Osteocyte (in vitro differentiated cells): ENCODE data around the gene NSUN5. TPM values are rescaled to one million over a fixed set of nuclear protein-coding genes. Genes with fewer than 3 reads are reported as not detected.

Experiments
- DNase-seq: peaks from one replicate; pipeline ENCODE4 v3.0.0; 2021; ENCODE audit warnings: mixed read lengths; ENCODE audit not compliant: unreplicated experiment; ENCODE audit errors: extremely low spot score
- H3K27ac Mint-ChIP-seq: one replicate; pipeline ENCODE4 v1.8.0; 2021; ENCODE audit warnings: mild to moderate bottlenecking, mixed read lengths; ENCODE audit not compliant: unreplicated experiment
- H3K27me3 Mint-ChIP-seq: one replicate; pipeline ENCODE4 v1.8.0; 2021; ENCODE audit warnings: mixed read lengths; ENCODE audit not compliant: unreplicated experiment
- H3K36me3 Mint-ChIP-seq: one replicate; pipeline ENCODE4 v1.8.0; 2021; ENCODE audit warnings: mixed read lengths; ENCODE audit not compliant: unreplicated experiment
- H3K4me1 Mint-ChIP-seq: one replicate; pipeline ENCODE4 v1.8.0; 2021; ENCODE audit warnings: mixed read lengths; ENCODE audit not compliant: unreplicated experiment
- H3K4me3 Mint-ChIP-seq: one replicate; pipeline ENCODE4 v1.8.0; 2021; ENCODE audit warnings: mild to moderate bottlenecking, moderate library complexity, mixed read lengths; ENCODE audit not compliant: unreplicated experiment
- H3K9me3 Mint-ChIP-seq: one replicate; pipeline ENCODE4 v1.8.0; 2021; ENCODE audit warnings: mixed read lengths; ENCODE audit not compliant: unreplicated experiment
- long read RNA-seq: library from polyadenylated mRNA; unstranded; transcript quantifications from one replicate; pipeline ENCODE4 v2.0.0, GENCODE V29; 2021
- total RNA-seq: library from RNA; stranded (reverse); gene quantifications from 2 replicates; pipeline ENCODE4 v1.2.1, GENCODE V29; 2021
- TF ChIP-seq, protein P1 (sequence below): fragments of 200-600 bp; sonication (generic); IDR thresholded peaks from 2 replicates; pipeline ENCODE4 v1.5.0; 2021; ENCODE audit warnings: antibody characterized with exemption, mild to moderate bottlenecking, moderate library complexity

NSUN5 gene
- total RNA-seq = 16.8 and 22.6 TPM in 2 replicates
- long read RNA-seq, transcript NSUN5-204 (10 exons, 1,663 nt) = major isoform, 17 of 23 reads
- long read RNA-seq, partial matches to known transcripts = 3 of 23 reads
- long read RNA-seq, other reads (novel, unspliced or antisense) = 2 of 23 reads

DNA sequence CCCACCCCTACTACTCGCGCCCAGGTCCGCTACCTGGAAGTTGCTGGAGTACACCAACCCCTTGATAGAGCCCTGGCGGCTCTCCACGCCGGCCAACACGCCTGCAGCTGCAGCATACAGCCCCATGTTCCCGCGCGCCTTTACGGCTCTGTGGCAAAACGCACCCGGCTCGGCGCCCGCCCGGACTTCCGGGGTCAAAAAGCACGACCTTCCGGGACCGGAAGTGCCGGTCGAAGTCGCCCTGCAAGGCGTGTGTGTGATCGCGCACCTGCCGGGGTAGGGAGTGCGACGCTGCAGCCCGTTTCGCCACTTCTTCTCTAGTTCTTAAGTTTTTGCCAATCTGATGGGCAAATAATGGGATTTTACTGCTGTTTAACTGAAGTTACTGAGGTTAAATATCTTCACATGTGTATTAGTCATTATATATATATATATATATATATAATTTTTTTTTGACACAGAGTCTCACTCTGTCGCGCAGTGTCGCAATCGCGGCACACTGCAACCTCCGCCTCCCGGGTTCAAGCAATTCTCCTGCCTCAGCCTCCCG is at the start of gene NSUN5:
NSUN5 (minus strand) TSS at position 162 of the 550 bp plus-strand sequence; CDS start at position 126, 36 bp downstream.
- no peaks in the 10 kb centered on the region for H3K9me3 Mint-ChIP-seq
- peak within 1 kb of the TSS; percentile 90 for H3K4me3 Mint-ChIP-seq
- TF ChIP-seq, protein P1, sequence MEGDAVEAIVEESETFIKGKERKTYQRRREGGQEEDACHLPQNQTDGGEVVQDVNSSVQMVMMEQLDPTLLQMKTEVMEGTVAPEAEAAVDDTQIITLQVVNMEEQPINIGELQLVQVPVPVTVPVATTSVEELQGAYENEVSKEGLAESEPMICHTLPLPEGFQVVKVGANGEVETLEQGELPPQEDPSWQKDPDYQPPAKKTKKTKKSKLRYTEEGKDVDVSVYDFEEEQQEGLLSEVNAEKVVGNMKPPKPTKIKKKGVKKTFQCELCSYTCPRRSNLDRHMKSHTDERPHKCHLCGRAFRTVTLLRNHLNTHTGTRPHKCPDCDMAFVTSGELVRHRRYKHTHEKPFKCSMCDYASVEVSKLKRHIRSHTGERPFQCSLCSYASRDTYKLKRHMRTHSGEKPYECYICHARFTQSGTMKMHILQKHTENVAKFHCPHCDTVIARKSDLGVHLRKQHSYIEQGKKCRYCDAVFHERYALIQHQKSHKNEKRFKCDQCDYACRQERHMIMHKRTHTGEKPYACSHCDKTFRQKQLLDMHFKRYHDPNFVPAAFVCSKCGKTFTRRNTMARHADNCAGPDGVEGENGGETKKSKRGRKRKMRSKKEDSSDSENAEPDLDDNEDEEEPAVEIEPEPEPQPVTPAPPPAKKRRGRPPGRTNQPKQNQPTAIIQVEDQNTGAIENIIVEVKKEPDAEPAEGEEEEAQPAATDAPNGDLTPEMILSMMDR = no peak
- no peaks in the 10 kb centered on the region for H3K27me3 Mint-ChIP-seq
- peaks cover 14% of the 10 kb centered on the region for H3K4me1 Mint-ChIP-seq
- peaks cover 9% of the 10 kb centered on the region for H3K36me3 Mint-ChIP-seq
- H3K27ac Mint-ChIP-seq = peak within 1 kb of the TSS; percentile 86
- peak; percentile 90 for DNase-seq

DNA sequence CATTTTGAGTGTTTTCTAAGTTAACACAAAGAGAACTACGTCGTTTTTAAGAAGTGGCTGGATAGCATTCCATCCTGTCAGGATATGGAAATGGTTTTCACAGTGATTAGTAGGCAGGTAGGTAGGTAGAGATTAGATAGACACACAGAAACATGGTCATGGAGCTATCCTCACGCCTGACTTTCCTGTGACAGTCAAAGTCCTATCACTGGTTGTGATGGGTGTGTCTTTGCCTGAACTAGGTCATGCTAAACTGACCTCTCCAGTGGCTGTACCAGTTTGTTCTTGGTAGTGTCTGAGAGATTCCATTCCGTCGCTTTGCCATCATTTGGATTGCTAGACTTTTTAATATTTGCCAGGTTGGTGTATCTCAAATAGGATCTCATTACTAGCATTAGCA is 47.5 kb upstream of the NSUN5 start:
- H3K9me3 Mint-ChIP-seq = peaks cover 7% of the 10 kb centered on the region
- H3K4me1 Mint-ChIP-seq = peaks cover 16% of the 10 kb centered on the region
- no peak overlapping the region for H3K4me3 Mint-ChIP-seq
- peaks cover 10% of the 10 kb centered on the region for H3K27me3 Mint-ChIP-seq
- H3K27ac Mint-ChIP-seq = no peak overlapping the region
- DNase-seq = no peak
- no peaks in the 10 kb centered on the region for H3K36me3 Mint-ChIP-seq
- TF ChIP-seq, protein P1 = no peak

- H3K4me1 Mint-ChIP-seq = peaks cover 16% of the 10 kb centered on the region
- H3K27ac Mint-ChIP-seq = no peak overlapping the region
- peaks cover 7% of the 10 kb centered on the region for H3K9me3 Mint-ChIP-seq
- peaks cover 10% of the 10 kb centered on the region for H3K27me3 Mint-ChIP-seq
- no peaks in the 10 kb centered on the region for H3K36me3 Mint-ChIP-seq
- DNase-seq = no peak
- H3K4me3 Mint-ChIP-seq = no peak overlapping the region
- TF ChIP-seq, protein P1 = no peak
These were observed 46.2 kb upstream of the NSUN5 start for GRCh38 chr7:73354821-73355220.

DNA sequence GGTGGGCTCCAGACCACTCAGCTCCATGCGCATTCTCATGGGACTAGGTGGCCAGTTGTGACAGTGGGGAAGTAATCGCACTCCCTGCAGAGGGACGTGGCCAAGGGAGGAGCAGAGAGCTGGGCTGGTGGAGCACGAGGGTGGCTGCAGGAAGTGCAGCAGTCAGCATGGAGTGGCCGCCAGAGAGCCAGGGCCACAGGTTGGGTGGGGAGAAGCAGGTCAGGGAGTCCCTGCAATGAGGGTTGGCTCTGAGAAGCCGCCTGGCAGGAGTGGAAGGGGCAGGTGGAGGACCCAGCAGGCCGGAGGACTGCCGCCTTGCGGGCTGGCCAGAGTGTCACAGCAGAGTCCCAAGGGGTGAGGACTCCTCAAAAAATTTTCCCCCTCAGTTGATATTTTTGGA is 45.6 kb upstream of the NSUN5 start:
- H3K4me3 Mint-ChIP-seq = no peak overlapping the region
- peaks cover 10% of the 10 kb centered on the region for H3K27me3 Mint-ChIP-seq
- peaks cover 7% of the 10 kb centered on the region for H3K9me3 Mint-ChIP-seq
- H3K4me1 Mint-ChIP-seq = peaks cover 12% of the 10 kb centered on the region
- DNase-seq = no peak
- no peaks in the 10 kb centered on the region for H3K36me3 Mint-ChIP-seq
- no peak overlapping the region for H3K27ac Mint-ChIP-seq
- TF ChIP-seq, protein P1 = no peak

- H3K27ac Mint-ChIP-seq = no peak overlapping the region
- TF ChIP-seq, protein P1 = no peak
- no peak overlapping the region for H3K4me3 Mint-ChIP-seq
- peaks cover 5% of the 10 kb centered on the region for H3K4me1 Mint-ChIP-seq
- H3K27me3 Mint-ChIP-seq = peaks cover 12% of the 10 kb centered on the region
- H3K36me3 Mint-ChIP-seq = no peaks in the 10 kb centered on the region
- DNase-seq = no peak
- H3K9me3 Mint-ChIP-seq = peaks cover 7% of the 10 kb centered on the region
These were observed 44.6 kb upstream of the NSUN5 start for GRCh38 chr7:73353243-73353642.
